PC-3 (cell line): ENCODE measurements around the gene CAMSAP1.

Experiments used
- CTCF ChIP-seq: fragments of 300-600 bp; sonication (generic); conservative IDR thresholded peaks from 2 replicates; pipeline ENCODE4 v1.5.1; 2017; ENCODE audit warnings: antibody characterized with exemption, low read depth, mild to moderate bottlenecking, low read length
- EZH2 ChIP-seq: fragments of 300-600 bp; sonication (generic); IDR thresholded peaks from one replicate; pipeline ENCODE4 v1.6.1; 2017; ENCODE audit warnings: antibody characterized with exemption, mild to moderate bottlenecking, low read length; ENCODE audit not compliant: unreplicated experiment
- EZH2phosphoT487 ChIP-seq: fragments of 300-600 bp; sonication (generic); IDR thresholded peaks from 2 replicates; pipeline ENCODE4 v1.6.1; 2018; ENCODE audit warnings: mild to moderate bottlenecking, antibody characterized with exemption, low read length, borderline replicate concordance

GRCh38 chr9:135774239-135774747, 133.1 kb downstream of the CAMSAP1 start:
- TF ChIP-seq CTCF (no peak), EZH2phosphoT487 (no peak), EZH2 (no peak)
